DMS114 treated with DMSO at 0.1 percent for 48 hours (cell line): ENCODE data around the gene PTAFR.

Experiments used
- DNase-seq: peaks from one replicate; lab custom pipeline; 2025; ENCODE audit not compliant: unreplicated experiment; lab: John Stamatoyannopoulos, UW

PTAFR gene

GRCh38 chr1:28176492-28177470 is at the start of gene PTAFR:
TSS of gene PTAFR (minus strand) at chr1:28176690. CDS start at chr1:28151021, 25,669 bp downstream.
- DNase-seq: no peak

- DNase-seq: no peak
Observed at GRCh38 chr1:28213315-28213714, 36.8 kb upstream of the PTAFR start.

GRCh38 chr1:28209700-28210099 is 33.2 kb upstream of the PTAFR start:
- no peak for DNase-seq

- peak; percentile 47 for DNase-seq
Observed at GRCh38 chr1:28208818-28209441, 32.4 kb upstream of the PTAFR start.

- no peak for DNase-seq
Observed at GRCh38 chr1:28205243-28205642, 28.8 kb upstream of the PTAFR start.

- DNase-seq: no peak
Observed at GRCh38 chr1:28200234-28200873, 23.9 kb upstream of the PTAFR start.

- DNase-seq: no peak
Observed at GRCh38 chr1:28199328-28200233, 23.1 kb upstream of the PTAFR start.

- no peak for DNase-seq
Observed at GRCh38 chr1:28197682-28198415, 21.4 kb upstream of the PTAFR start.

GRCh38 chr1:28196330-28196729 is 19.8 kb upstream of the PTAFR start:
- DNase-seq: no peak

GRCh38 chr1:28195780-28196179 is 19.3 kb upstream of the PTAFR start:
- no peak for DNase-seq

- no peak for DNase-seq
Observed at GRCh38 chr1:28194326-28195035, 18.0 kb upstream of the PTAFR start.

GRCh38 chr1:28193701-28194161 is 17.2 kb upstream of the PTAFR start:
- DNase-seq: no peak

- DNase-seq: no peak
Observed at GRCh38 chr1:28190996-28191645, 14.6 kb upstream of the PTAFR start.

GRCh38 chr1:28190337-28190979 is 14.0 kb upstream of the PTAFR start:
- no peak for DNase-seq

GRCh38 chr1:28185071-28185470 is 8.6 kb upstream of the PTAFR start:
- no peak for DNase-seq

- DNase-seq: no peak
Observed at GRCh38 chr1:28180306-28181305, 4.1 kb upstream of the PTAFR start.
